GM18867 (cell line): ENCODE results near the gene APBB2.
"Not testable (repeated sequence)": the region's sequence is repeated elsewhere in the genome, so short reads cannot be mapped to it uniquely, and the experiment has no call there.

Source experiments
- ATAC-seq: cut with Tn5 transposase; IDR thresholded peaks from one replicate; pipeline ENCODE4 v1.9.1; 2021; ENCODE audit warnings: mild to moderate bottlenecking, moderate library complexity; ENCODE audit not compliant: unreplicated experiment

APBB2 gene

DNA sequence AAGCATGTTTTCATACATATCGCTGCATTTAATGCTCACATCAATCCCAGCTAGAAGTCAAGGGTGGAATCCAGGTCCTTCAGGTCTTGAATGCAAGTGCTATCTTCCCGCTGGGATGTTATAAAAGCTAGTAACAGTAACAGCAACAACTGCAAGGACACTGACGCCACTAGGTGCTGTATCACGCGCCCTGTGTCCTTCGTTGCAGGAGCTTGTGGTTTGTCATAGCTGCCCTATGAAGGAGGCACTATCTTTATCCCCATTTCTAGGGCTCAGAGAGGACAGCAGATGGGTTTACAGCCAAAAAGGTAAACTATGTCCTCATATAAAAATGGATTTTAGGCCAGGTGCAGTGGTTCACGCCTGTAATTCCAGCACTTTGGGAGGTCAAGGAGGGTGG lies 261.7 kb downstream of the APBB2 start:
- no peak for ATAC-seq

DNA sequence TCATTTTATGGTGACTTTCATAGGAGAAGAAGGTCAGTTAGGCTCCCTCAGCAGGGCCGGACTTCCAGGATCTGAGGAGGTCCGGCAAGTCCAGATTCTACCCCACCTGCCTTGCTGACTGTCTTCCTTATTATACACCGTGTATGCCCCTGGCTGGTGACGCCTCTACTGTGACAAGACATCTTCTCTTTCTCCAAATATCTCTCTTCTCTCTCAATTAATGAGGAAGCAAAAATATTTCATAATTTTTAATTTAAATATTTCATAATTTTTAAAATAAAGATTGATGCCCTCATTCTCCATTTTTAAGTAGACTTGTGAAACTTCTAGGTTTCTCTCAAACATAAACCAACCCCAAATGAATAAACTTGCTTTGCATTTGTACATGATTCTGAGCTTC lies 262.1 kb downstream of the APBB2 start:
- no peak for ATAC-seq

DNA sequence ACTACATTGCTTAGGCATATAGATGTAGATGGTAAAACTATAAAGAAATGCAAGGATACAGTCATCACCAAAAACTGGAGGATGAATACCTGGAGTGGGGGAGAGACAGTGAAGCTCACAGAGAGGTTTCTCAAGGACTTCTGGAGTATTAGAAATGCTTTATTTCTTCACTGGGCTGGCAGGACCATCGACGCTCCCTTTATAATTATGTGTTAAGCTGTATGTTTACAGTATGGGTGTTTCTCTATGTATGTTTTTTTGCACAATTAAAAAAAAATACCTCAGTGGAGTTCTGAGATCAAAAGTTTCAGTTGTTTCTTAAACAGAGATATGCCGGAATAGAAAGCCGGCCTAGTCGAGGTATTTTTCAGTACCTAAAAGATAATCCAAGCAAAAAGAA lies 263.3 kb downstream of the APBB2 start:
- no peak for ATAC-seq

- ATAC-seq = no peak
Observed at GRCh38 chr4:40949358-40950100, 264.8 kb downstream of the APBB2 start.

- no peak for ATAC-seq
Observed at GRCh38 chr4:40948014-40948413, 266.3 kb downstream of the APBB2 start.

GRCh38 chr4:40946652-40947051 lies 267.7 kb downstream of the APBB2 start:
- ATAC-seq = no peak

GRCh38 chr4:40940756-40941155 lies 273.6 kb downstream of the APBB2 start:
- ATAC-seq = no peak

DNA sequence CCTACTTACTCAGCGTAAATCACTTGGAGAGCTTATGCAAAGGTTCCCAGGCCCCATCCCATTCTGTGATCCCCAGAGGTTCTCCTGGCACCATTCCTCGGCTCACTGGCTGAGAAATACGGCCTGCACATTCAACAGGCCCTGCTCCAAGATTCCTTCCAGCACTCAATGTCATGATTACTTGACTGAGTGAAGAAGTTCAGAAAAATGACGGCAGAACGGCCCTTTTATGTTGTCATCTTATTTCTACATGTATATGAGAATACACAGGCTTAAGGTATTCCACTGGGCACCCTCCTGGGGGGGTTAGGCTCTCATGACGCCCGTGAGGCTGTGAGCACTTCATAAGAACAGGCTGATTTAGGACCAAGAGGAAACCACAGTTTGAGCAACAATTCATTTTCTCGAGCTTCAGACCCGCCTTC lies 274.0 kb downstream of the APBB2 start:
- no peak for ATAC-seq

GRCh38 chr4:40939856-40940255 lies 274.5 kb downstream of the APBB2 start:
- no peak for ATAC-seq

DNA sequence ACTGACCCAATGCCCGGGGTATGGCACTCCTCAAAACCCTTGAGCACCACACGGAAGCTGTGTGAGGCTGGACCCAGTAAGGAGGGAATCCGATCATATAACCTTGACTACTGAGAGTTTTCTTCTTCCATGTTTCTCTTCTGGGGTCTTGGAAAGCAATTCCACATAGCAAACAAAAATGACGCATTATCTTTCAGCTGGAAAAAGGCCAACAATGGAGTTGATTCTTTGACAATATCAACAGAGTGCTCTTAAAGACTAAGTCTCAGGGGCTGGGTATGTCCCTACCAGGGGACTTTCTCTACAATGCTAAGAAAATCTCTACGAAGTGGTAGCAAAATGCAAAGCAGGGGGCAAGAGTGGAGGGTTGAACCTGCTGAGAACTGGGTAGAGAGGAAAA lies 276.0 kb downstream of the APBB2 start:
- ATAC-seq = no peak

- no peak for ATAC-seq
Observed at GRCh38 chr4:40937140-40937725, 277.1 kb downstream of the APBB2 start.

DNA sequence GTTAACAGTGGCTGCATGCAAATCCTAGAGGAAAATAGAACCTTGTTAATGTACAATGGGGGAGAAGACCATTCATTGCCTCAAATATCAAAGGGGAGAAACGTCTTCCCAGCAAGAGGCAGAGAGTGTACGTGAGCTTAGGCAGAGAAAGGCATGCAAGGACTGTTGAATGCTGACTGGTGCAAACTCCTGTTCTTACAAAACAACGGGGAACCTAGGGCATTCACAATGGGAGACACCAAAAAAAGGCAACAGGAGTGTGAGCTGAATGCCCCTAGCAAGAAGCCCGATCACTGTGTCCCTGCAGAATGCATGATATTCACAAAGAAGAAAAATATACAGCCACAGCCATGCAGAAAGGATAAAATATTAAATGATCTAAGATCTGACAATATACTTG lies 279.7 kb downstream of the APBB2 start:
- ATAC-seq = no peak

- ATAC-seq = no peak
Observed at GRCh38 chr4:40933272-40934053, 280.9 kb downstream of the APBB2 start.

DNA sequence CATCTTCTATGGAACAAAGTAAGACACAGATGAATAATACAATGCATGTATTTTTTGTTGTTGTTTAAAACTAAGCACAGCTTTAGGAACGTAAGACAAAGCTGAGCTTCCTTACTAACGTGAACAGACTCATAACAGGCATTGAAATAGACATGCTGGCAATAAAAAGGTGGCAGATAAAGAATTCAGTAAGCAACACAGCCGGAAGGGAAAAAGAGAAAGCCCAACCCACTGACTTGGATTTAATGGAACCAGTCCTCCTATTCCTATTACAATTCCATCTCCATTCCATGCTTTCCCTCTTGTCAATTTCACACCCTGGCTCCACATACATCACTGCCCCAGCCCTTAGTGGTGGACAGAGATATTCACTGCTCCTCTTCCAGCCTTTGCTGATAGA lies 282.5 kb downstream of the APBB2 start:
- ATAC-seq = no peak

DNA sequence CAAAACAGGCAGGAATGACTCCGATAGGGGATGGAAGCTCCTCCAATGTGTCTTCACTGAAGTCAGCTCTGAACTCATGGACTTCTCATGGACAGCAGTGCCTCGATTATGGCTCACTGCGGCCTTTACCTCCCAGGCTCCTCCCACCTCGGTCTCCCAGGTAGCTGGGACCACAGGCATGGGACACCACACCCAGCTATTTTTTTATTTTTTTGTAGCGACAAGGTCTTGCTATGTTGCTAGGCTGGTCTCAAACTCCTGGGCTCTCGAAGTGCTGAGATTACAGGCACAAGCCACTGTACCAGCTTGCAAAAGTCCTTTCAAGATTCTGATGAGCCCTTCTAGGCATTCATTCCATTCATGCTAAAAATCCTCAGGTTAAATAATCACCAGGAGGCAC lies 283.1 kb downstream of the APBB2 start:
- no peak for ATAC-seq

GRCh38 chr4:40927074-40927473 lies 287.3 kb downstream of the APBB2 start:
- peak; percentile 12 for ATAC-seq

DNA sequence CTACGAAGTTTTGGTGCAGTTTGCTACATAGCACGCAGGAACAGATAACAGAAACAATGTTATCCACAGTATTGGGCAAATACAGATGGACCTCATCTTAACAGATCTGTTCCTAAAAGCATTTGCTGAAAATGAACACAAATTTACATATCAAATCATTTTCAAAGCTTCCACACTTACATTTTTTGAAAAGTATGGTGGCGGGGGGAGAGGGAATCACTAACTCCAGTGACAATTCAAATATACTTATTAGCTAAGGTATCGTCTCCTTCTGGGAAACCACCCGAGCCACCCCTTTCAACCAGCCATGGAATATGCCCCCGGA lies 289.6 kb downstream of the APBB2 start:
- no peak for ATAC-seq

- ATAC-seq = peak; percentile 75
Observed at GRCh38 chr4:40924096-40924792, 290.1 kb downstream of the APBB2 start.

DNA sequence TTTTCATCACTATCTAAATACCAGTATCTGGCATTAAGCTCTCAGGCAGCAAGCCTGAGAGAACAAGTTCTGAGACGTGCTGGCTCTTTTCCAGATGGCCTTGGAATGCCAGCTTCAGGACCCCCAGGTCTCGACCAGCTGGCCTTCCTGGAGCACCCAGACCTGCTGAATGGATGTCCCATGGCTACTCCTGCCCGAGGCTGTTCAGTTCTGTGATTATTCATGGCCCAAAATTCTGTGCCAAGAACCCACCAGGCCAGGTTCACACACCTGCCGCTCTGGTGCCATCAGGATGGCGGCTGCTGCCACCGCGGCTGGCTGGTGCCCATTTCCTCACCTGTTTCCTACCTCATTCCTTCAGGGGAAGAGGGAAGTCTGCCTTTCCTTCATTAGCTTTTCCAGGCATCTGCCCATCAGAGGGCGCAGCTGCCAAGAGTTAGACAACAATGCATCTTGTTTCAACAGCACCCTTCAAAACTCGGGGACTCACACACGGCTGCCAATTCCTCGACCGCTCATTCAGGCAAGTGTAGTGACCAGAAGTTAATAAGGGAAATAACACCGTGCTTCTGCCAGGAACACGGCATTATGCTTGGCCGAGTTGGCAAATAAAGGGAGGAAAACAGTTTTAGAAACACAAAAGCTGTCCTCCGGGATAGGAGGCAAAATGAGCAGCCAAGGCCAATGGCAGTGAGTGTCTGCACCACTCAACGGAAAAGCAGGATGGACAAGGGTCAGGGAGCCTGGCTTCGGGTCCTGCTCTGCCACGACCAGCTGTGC lies 290.8 kb downstream of the APBB2 start:
- ATAC-seq = no peak

DNA sequence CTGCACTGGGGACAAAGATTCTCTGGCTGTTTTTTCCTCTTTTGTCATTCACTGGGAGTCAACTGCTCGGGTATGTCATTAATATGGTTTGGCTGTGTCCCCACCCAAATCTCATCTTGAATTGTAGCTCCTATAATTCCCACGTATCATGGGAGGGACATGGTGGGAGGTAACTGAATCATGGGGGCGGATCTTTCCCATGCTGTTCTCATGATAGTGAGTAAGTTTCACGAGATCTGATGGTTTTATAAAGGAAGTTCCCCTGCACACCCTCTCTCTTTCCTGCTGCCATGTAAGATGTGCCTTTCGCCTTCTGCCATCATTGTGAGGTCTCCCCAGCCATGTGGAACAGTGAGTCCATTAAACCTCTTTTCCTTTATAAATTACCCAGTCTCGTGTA lies 294.4 kb downstream of the APBB2 start:
- ATAC-seq = not testable (repeated sequence)

DNA sequence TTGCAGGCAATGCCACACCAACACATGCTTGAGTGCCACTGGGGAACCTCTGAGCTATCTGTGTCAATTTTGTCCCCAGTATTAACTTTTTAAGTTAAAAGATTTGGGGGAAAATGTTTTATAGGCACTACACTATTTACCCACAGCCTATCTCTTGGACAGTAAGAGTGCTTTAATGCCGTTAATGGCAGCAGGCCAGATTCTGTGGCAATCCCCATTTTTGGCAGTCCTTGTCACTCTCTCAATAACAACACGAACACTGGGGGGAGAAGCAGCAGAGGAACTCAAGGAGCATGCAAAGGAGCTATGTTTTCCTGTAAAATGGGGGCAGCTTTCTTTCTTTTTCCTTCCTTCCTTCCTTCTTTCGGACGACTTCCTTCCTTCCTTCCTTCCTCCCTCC lies 296.0 kb downstream of the APBB2 start:
- ATAC-seq = no peak
